DOHH2 (cell line): ENCODE data around the gene TMEM98.
"Not testable (repeated sequence)": the region's sequence is repeated elsewhere in the genome, so short reads cannot be mapped to it uniquely, and the experiment has no call there.

Source experiments
- H3F3A ChIP-seq: fragments of 200-600 bp; sonication (generic), shearing (Covaris generic); 2 replicates; pipeline ENCODE4 v1.6.0; 2016; ENCODE audit warnings: antibody characterized with exemption, mild to moderate bottlenecking; ENCODE audit not compliant: control insufficient read depth, insufficient read depth
- H3K27ac ChIP-seq: fragments of 200-600 bp; sonication (generic); 2 replicates; pipeline ENCODE4 v1.5.1; 2014; ENCODE audit warnings: low read depth, mild to moderate bottlenecking, low read length, moderate library complexity
- H3K27me3 ChIP-seq: fragments of 200-600 bp; sonication (generic); 2 replicates; pipeline ENCODE4 v1.6.1; 2014; ENCODE audit warnings: mild to moderate bottlenecking, low read length, mixed read lengths; ENCODE audit not compliant: control insufficient read depth
- H3K36me3 ChIP-seq: fragments of 200-600 bp; sonication (generic); 2 replicates; pipeline ENCODE4 v1.6.1; 2014; ENCODE audit warnings: mild to moderate bottlenecking, low read length, moderate library complexity, mixed read lengths; ENCODE audit not compliant: control insufficient read depth
- H3K4me1 ChIP-seq: fragments of 200-600 bp; sonication (generic); 2 replicates; pipeline ENCODE4 v1.6.1; 2014; ENCODE audit warnings: mild to moderate bottlenecking, low read length, mixed read lengths; ENCODE audit not compliant: control insufficient read depth
- H3K4me2 ChIP-seq: fragments of 200-600 bp; sonication (generic); 2 replicates; pipeline ENCODE4 v1.6.0; 2014; ENCODE audit warnings: mild to moderate bottlenecking, low read length, moderate library complexity
- H3K4me3 ChIP-seq: fragments of 200-600 bp; sonication (generic); 2 replicates; pipeline ENCODE4 v1.5.1; 2014; ENCODE audit warnings: mild to moderate bottlenecking, low read length, mixed read lengths
- H3K79me2 ChIP-seq: fragments of 200-600 bp; sonication (generic); 2 replicates; pipeline ENCODE4 v1.6.1; 2014; ENCODE audit warnings: mild to moderate bottlenecking, low read length, mixed read lengths; ENCODE audit not compliant: control insufficient read depth
- H3K9me2 ChIP-seq: fragments of 200-600 bp; sonication (generic); replicated peaks from 2 replicates; pipeline ENCODE4 v1.6.1; 2014; ENCODE audit warnings: mild to moderate bottlenecking, low read length, mixed read lengths; ENCODE audit not compliant: control insufficient read depth
- H3K9me3 ChIP-seq: fragments of 200-600 bp; sonication (generic); 2 replicates; pipeline ENCODE4 v1.6.1; 2014; ENCODE audit warnings: antibody characterized with exemption, low read length, mixed read lengths; ENCODE audit not compliant: control insufficient read depth, insufficient read depth
- H4K20me1 ChIP-seq: fragments of 200-600 bp; sonication (generic); 2 replicates; pipeline ENCODE4 v1.6.0; 2014; ENCODE audit warnings: low read depth, mild to moderate bottlenecking, antibody characterized with exemption, low read length, moderate library complexity; ENCODE audit not compliant: control insufficient read depth, insufficient read depth
- EZH2phosphoT487 ChIP-seq: fragments of 200-600 bp; sonication (generic); IDR thresholded peaks from 2 replicates; pipeline ENCODE4 v1.6.1; 2017; ENCODE audit warnings: borderline replicate concordance, mild to moderate bottlenecking, antibody characterized with exemption, low read length, moderate library complexity, mixed read lengths
- TF ChIP-seq, protein P1 (sequence below): fragments of 200-600 bp; sonication (generic); IDR thresholded peaks from one replicate; pipeline ENCODE4 v1.5.1; 2014; ENCODE audit warnings: antibody characterized with exemption, mild to moderate bottlenecking, low read depth, low read length; ENCODE audit not compliant: poor library complexity, severe bottlenecking

TMEM98 gene

DNA sequence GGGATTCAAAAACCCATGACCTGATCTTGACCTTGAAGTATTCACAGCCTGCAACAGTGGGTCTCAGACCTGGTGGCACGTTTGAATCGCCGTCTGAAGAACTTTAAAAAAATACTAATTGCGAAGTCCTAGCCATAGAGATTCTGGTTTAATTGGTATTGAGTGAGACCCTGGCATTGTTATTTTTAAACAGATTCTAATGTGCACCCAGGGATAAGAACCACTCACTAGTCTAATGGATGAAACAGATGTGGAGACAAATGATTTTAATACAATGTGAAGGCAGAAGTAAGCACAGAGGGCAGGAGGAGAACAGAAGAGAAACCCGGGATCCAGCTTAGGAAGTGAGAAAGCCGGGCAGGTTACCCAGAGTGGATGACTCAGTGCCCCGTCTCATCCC is 21.2 kb downstream of the TMEM98 start:
- TF ChIP-seq, protein P1, sequence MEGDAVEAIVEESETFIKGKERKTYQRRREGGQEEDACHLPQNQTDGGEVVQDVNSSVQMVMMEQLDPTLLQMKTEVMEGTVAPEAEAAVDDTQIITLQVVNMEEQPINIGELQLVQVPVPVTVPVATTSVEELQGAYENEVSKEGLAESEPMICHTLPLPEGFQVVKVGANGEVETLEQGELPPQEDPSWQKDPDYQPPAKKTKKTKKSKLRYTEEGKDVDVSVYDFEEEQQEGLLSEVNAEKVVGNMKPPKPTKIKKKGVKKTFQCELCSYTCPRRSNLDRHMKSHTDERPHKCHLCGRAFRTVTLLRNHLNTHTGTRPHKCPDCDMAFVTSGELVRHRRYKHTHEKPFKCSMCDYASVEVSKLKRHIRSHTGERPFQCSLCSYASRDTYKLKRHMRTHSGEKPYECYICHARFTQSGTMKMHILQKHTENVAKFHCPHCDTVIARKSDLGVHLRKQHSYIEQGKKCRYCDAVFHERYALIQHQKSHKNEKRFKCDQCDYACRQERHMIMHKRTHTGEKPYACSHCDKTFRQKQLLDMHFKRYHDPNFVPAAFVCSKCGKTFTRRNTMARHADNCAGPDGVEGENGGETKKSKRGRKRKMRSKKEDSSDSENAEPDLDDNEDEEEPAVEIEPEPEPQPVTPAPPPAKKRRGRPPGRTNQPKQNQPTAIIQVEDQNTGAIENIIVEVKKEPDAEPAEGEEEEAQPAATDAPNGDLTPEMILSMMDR = no peak
- TF ChIP-seq EZH2phosphoT487 = no peak
- H3K9me2 ChIP-seq = no peaks in the 10 kb centered on the region
- no peaks in the 10 kb centered on the region for H4K20me1 ChIP-seq
- no peaks in the 10 kb centered on the region for H3K79me2 ChIP-seq
- no peak overlapping the region for H3K4me3 ChIP-seq
- no peak overlapping the region for H3K27ac ChIP-seq
- H3K36me3 ChIP-seq = no peaks in the 10 kb centered on the region
- H3K9me3 ChIP-seq = no peaks in the 10 kb centered on the region
- no peaks in the 10 kb centered on the region for H3F3A ChIP-seq
- no peaks in the 10 kb centered on the region for H3K4me1 ChIP-seq
- H3K4me2 ChIP-seq = no peak overlapping the region
- no peaks in the 10 kb centered on the region for H3K27me3 ChIP-seq

DNA sequence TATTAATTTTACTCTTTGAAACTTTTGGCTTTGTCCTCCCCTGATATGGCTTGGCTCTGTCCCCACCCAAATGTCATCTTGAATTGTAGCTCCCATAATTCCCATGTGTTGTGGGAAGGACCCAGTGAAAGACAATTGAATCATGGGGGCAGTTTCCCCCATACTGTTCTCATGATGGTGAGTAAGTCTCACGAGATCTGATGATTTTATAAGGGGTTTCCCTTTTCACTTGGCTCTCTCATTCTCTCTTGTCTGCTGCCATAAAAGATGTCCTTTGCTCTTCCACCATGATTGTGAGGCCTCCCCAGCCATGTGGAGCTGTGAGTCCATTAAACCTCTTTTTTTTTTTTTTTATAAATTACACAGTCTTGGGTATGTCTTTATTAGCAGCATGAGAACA is 24.5 kb downstream of the TMEM98 start:
- not testable (repeated sequence) for H3F3A ChIP-seq, H3K27me3 ChIP-seq, H3K4me1 ChIP-seq, H3K9me2 ChIP-seq, H3K36me3 ChIP-seq, H3K79me2 ChIP-seq, H3K9me3 ChIP-seq, H3K4me2 ChIP-seq, H3K4me3 ChIP-seq, H3K27ac ChIP-seq, H4K20me1 ChIP-seq

DNA sequence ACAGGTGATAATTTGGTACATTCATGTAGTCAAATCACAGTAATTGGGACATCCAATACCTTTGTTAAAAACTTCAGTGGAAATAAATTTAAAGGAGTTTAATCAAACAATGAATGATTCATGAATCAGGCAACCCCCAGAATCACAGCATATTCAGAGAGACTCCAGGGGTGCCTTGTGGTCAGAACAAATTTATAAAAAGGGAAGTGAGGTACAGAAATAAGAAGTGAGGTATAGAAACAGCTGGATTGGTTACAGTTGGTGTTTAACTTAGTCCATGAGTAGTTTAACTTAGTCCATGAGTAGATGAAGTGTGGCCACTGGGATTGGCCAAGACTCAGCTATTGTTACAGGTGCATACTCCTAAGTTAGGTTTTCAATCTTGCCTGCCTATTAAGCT is 25.1 kb downstream of the TMEM98 start:
- Histone ChIP-seq H3K9me2 (no peaks in the 10 kb centered on the region), H3K4me1 (no peaks in the 10 kb centered on the region), H3K27ac (no peak overlapping the region), H3K27me3 (no peaks in the 10 kb centered on the region), H3K36me3 (no peaks in the 10 kb centered on the region), H4K20me1 (no peaks in the 10 kb centered on the region), H3K9me3 (no peaks in the 10 kb centered on the region), H3K4me3 (no peak overlapping the region), H3K4me2 (no peak overlapping the region), H3K79me2 (no peaks in the 10 kb centered on the region), H3F3A (no peaks in the 10 kb centered on the region)
- no peak for TF ChIP-seq EZH2phosphoT487
- TF ChIP-seq, protein P1 = no peak

DNA sequence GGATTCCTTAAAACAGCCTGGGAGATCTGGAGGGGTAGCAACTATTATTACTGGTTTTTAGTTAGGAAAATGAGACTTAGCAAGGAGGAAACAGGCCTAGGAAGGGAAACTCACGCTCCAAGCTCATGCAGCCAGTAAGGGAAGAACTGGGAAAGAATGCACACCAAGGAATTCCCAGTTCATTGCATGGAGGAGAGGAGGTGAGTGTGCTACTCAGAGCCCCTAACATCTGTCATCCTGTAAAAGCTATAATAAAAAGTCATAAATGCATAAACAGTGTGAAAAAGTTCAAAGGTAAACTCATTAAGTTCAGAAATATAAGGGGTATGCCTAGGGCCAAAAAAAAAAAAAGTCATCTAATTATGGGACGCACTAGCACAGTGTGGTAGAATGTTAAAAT is 25.9 kb downstream of the TMEM98 start:
- H3F3A ChIP-seq = no peaks in the 10 kb centered on the region
- H4K20me1 ChIP-seq = no peaks in the 10 kb centered on the region
- H3K36me3 ChIP-seq = no peaks in the 10 kb centered on the region
- H3K4me1 ChIP-seq = no peaks in the 10 kb centered on the region
- H3K79me2 ChIP-seq = no peaks in the 10 kb centered on the region
- no peak for TF ChIP-seq EZH2phosphoT487
- TF ChIP-seq, protein P1 = no peak
- no peaks in the 10 kb centered on the region for H3K9me2 ChIP-seq
- no peak overlapping the region for H3K4me2 ChIP-seq
- H3K27me3 ChIP-seq = no peaks in the 10 kb centered on the region
- no peak overlapping the region for H3K27ac ChIP-seq
- no peaks in the 10 kb centered on the region for H3K9me3 ChIP-seq
- H3K4me3 ChIP-seq = no peak overlapping the region
